A673 (cell line): ENCODE data around the gene METTL25B. TPM values are rescaled to one million over a fixed set of nuclear protein-coding genes. Genes with fewer than 3 reads are reported as not detected.

Experiments
- BruUV-seq: library from RNA; stranded (reverse); fragments of 400-500 nt; replicated peaks from 2 replicates; lab custom pipeline; 2021; lab: Mats Ljungman, UMichigan
- CTCF ChIA-PET: fragments of 300-600 bp; sonication (Branson Sonifier 250); formaldehyde crosslinking; loops from one replicate; lab custom pipeline; 2022; ENCODE audit warnings: antibody characterized with exemption; lab: Charles Lee
- POLR2A ChIA-PET: fragments of 300-600 bp; sonication (Branson Sonifier 250); formaldehyde crosslinking; loops from one replicate; lab custom pipeline; 2022; ENCODE audit warnings: antibody characterized with exemption; ENCODE audit not compliant: low non-redundant PET; lab: Charles Lee
- DNase-seq: peaks from one replicate; pipeline ENCODE4 v3.0.0-alpha.2; 2015; ENCODE audit warnings: low spot score
- H3K27ac ChIP-seq: fragments of 200-600 bp; sonication (generic); 2 replicates; pipeline ENCODE4 v1.5.1; 2016; ENCODE audit warnings: mixed run types, low read depth, mild to moderate bottlenecking, mixed read lengths, antibody characterized with exemption, low read length; ENCODE audit not compliant: poor library complexity, severe bottlenecking
- H3K27me3 ChIP-seq: fragments of 200-600 bp; sonication (generic); replicated peaks from 2 replicates; pipeline ENCODE4 v1.6.1; 2017; ENCODE audit warnings: mixed run types, low read depth, mild to moderate bottlenecking, mixed read lengths, antibody characterized with exemption, low read length; ENCODE audit not compliant: insufficient read depth, poor library complexity
- H3K36me3 ChIP-seq: fragments of 200-600 bp; sonication (generic); 2 replicates; pipeline ENCODE4 v1.6.1; 2016; ENCODE audit warnings: mixed run types, mild to moderate bottlenecking, mixed read lengths, antibody characterized with exemption, low read length; ENCODE audit not compliant: insufficient read depth, poor library complexity, severe bottlenecking
- H3K4me1 ChIP-seq: fragments of 200-600 bp; sonication (generic); 2 replicates; pipeline ENCODE4 v1.6.1; 2017; ENCODE audit warnings: mixed run types, mild to moderate bottlenecking, mixed read lengths, antibody characterized with exemption, low read length; ENCODE audit not compliant: insufficient read depth, poor library complexity, severe bottlenecking
- H3K4me3 ChIP-seq: fragments of 200-600 bp; sonication (generic); 2 replicates; pipeline ENCODE4 v1.5.1; 2016; ENCODE audit warnings: low read depth, mixed run types, mild to moderate bottlenecking, mixed read lengths, low read length; ENCODE audit not compliant: poor library complexity, severe bottlenecking
- H3K9me3 ChIP-seq: fragments of 200-600 bp; sonication (generic); 2 replicates; pipeline ENCODE4 v1.6.1; 2016; ENCODE audit warnings: mixed run types, low read depth, mild to moderate bottlenecking, mixed read lengths, antibody characterized with exemption, low read length; ENCODE audit not compliant: poor library complexity, severe bottlenecking
- CTCF ChIP-seq: fragments of 300-800, 200-600 bp; sonication (generic); conservative IDR thresholded peaks from 2 replicates; pipeline ENCODE4 v1.5.1; 2017; ENCODE audit warnings: low read depth, mild to moderate bottlenecking, antibody characterized with exemption, low read length, moderate library complexity, mixed read lengths
- EZH2 ChIP-seq: fragments of 200-600 bp; sonication (generic); IDR thresholded peaks from 2 replicates; pipeline ENCODE4 v1.6.1; 2017; ENCODE audit warnings: borderline replicate concordance, low read depth, mild to moderate bottlenecking, mixed read lengths, antibody characterized with exemption, low read length; ENCODE audit not compliant: poor library complexity, severe bottlenecking
- intact Hi-C: fragments of 100-400 bp; cut with micrococcal nuclease; formaldehyde crosslinking; loops from one replicate; pipeline ENCODE4 v1.10.0; 2022; ENCODE audit not compliant: unreplicated experiment
- total RNA-seq: library from RNA; stranded (reverse); gene quantifications from 2 replicates; pipeline ENCODE4 v1.2.3, GENCODE V29; 2021

METTL25B gene
- total RNA-seq, 1 experiment from 2014 or later, result 20.2 TPM

- POLR2A ChIA-PET, result interaction anchor here (0.7 kb wide), 1 partner anchor 28 kb away, joined by 11 read pairs; no protein-coding TSS in a partner anchor
- intact Hi-C loops, result no loop called here
Observed at GRCh38 chr1:156785458-156785857, 57.2 kb downstream of the METTL25B start.

More at GRCh38 chr1:156785458-156785857, 57.2 kb downstream of the METTL25B start:
- Histone ChIP-seq H3K4me1 (no peaks in the 10 kb centered on the region), H3K36me3 (peaks cover 50% of the 10 kb centered on the region), H3K9me3 (no peaks in the 10 kb centered on the region), H3K27me3 (no peaks in the 10 kb centered on the region), H3K4me3 (no peak overlapping the region), H3K27ac (no peak overlapping the region)
- TF ChIP-seq EZH2 (no peak), CTCF (no peak)
- CTCF ChIA-PET, result no interaction called here
- no TSS peak for BruUV-seq
- DNase-seq, result no peak

Other genes with a start within 250 kb of the METTL25B start
- 18.3 and 21.8 TPM in 2 replicates for gene MEF2D, start 227.7 kb upstream of the METTL25B start, total RNA-seq
- gene IQGAP3, start 155.9 kb upstream of the METTL25B start, total RNA-seq, result 35.3 and 37.5 TPM in 2 replicates
- not detected in 2 replicates for gene TTC24, start 148.7 kb upstream of the METTL25B start, total RNA-seq
- gene NAXE, start 136.7 kb upstream of the METTL25B start, total RNA-seq, result 125 and 138 TPM in 2 replicates
- 66.8 and 84.2 TPM in 2 replicates for gene GPATCH4, start 127.0 kb upstream of the METTL25B start, total RNA-seq
- not detected in 2 replicates for gene HAPLN2, start 109.1 kb upstream of the METTL25B start, total RNA-seq
- gene BCAN, start 86.4 kb upstream of the METTL25B start, total RNA-seq, result not detected in 2 replicates
- gene NES, start 51.1 kb upstream of the METTL25B start, total RNA-seq, result 8.7 and 12.3 TPM in 2 replicates
- gene CRABP2, start 22.9 kb upstream of the METTL25B start, total RNA-seq, result 1.1 and 4.0 TPM in 2 replicates
- 45.7 and 46.5 TPM in 2 replicates for gene ISG20L2, start 297 bp downstream of the METTL25B start, total RNA-seq
- gene MRPL24, start 12.6 kb downstream of the METTL25B start, total RNA-seq, result 85.7 and 92.9 TPM in 2 replicates
- 477 and 536 TPM in 2 replicates for gene HDGF, start 23.2 kb downstream of the METTL25B start, total RNA-seq
- 121 and 125 TPM in 2 replicates for gene PRCC, start 39.1 kb downstream of the METTL25B start, total RNA-seq
- 3.5 and 6.0 TPM in 2 replicates for gene SH2D2A, start 88.4 kb downstream of the METTL25B start, total RNA-seq
- gene INSRR, start 130.6 kb downstream of the METTL25B start, total RNA-seq, result 0.11 and 0.15 TPM in 2 replicates
- 3.6 and 5.1 TPM in 2 replicates for gene NTRK1, start 132.4 kb downstream of the METTL25B start, total RNA-seq
- 0.35 and 0.52 TPM in 2 replicates for gene PEAR1, start 165.2 kb downstream of the METTL25B start, total RNA-seq
- gene LRRC71, start 192.2 kb downstream of the METTL25B start, total RNA-seq, result not detected in 2 replicates